OCI-LY3 (cell line): ENCODE measurements around the gene FNBP1.

Experiments
- EZH2phosphoT487 ChIP-seq: fragments of 200-600 bp; shearing (Covaris generic); IDR thresholded peaks from 2 replicates; pipeline ENCODE4 v1.6.1; 2018; ENCODE audit warnings: antibody characterized with exemption, mixed run types, low read depth
- TF ChIP-seq, protein P1 (sequence below): fragments of 200-600, 300-600 bp; sonication (generic); IDR thresholded peaks from 2 replicates; pipeline ENCODE4 v1.5.1; 2014; ENCODE audit warnings: antibody characterized with exemption, low read length, low read depth

DNA sequence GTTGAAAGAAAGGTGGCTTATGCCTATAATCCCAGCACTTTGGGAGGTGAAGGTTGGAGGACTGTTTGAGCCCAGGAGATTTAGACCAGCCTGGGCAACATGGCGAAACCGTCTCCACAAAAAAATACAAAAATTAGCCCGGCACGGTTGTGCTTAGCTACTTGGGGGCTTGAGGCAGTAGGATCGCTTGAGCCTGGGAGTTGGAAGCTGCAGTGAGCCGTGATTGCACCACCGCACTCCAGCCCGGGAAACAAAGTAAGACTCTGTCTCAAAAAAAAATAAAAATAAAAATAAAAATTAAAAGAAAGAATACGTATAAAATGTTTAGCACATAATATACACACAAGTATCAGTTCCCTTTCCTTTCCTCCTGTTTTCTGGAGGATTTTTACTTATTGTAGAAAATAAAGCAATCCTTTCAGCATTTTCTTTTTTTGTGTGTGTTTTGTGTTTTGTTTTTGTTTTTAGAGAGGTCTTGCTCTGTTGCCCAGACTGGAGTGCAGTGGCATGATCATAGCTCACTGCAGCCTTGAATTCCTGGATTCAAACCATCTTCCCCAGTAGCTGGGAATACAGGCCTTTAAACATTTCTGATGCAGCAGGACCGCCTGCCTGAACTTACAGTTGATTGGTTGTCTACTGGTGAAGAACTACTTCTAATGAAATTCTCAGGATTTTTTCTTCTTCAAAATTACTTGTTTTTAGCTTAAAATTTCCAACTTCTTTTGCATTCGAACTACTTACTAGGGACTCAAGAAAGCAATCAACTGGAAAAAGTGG lies 6.6 kb upstream of the FNBP1 start:
- TF ChIP-seq, protein P1, sequence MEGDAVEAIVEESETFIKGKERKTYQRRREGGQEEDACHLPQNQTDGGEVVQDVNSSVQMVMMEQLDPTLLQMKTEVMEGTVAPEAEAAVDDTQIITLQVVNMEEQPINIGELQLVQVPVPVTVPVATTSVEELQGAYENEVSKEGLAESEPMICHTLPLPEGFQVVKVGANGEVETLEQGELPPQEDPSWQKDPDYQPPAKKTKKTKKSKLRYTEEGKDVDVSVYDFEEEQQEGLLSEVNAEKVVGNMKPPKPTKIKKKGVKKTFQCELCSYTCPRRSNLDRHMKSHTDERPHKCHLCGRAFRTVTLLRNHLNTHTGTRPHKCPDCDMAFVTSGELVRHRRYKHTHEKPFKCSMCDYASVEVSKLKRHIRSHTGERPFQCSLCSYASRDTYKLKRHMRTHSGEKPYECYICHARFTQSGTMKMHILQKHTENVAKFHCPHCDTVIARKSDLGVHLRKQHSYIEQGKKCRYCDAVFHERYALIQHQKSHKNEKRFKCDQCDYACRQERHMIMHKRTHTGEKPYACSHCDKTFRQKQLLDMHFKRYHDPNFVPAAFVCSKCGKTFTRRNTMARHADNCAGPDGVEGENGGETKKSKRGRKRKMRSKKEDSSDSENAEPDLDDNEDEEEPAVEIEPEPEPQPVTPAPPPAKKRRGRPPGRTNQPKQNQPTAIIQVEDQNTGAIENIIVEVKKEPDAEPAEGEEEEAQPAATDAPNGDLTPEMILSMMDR: no peak
- TF ChIP-seq EZH2phosphoT487: no peak
